Measurements from ENCODE around the gene ZBTB14. TPM values are rescaled to one million over a fixed set of nuclear protein-coding genes. Genes with fewer than 3 reads are reported as not detected.

The ZBTB14 gene, protein sequence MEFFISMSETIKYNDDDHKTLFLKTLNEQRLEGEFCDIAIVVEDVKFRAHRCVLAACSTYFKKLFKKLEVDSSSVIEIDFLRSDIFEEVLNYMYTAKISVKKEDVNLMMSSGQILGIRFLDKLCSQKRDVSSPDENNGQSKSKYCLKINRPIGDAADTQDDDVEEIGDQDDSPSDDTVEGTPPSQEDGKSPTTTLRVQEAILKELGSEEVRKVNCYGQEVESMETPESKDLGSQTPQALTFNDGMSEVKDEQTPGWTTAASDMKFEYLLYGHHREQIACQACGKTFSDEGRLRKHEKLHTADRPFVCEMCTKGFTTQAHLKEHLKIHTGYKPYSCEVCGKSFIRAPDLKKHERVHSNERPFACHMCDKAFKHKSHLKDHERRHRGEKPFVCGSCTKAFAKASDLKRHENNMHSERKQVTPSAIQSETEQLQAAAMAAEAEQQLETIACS
- 7.7 TPM for total RNA-seq

GRCh38 chr18:5295231-5295920, at the start of gene ZBTB14:
Gene ZBTB14, minus strand, starts transcription at chr18:5295726. Its CDS starts 2,480 bp downstream, at chr18:5293246.
- ATAC-seq, result peak; percentile 60
- DNase-seq (ENCODE audit: low spot score), result peak; percentile 81

DNA sequence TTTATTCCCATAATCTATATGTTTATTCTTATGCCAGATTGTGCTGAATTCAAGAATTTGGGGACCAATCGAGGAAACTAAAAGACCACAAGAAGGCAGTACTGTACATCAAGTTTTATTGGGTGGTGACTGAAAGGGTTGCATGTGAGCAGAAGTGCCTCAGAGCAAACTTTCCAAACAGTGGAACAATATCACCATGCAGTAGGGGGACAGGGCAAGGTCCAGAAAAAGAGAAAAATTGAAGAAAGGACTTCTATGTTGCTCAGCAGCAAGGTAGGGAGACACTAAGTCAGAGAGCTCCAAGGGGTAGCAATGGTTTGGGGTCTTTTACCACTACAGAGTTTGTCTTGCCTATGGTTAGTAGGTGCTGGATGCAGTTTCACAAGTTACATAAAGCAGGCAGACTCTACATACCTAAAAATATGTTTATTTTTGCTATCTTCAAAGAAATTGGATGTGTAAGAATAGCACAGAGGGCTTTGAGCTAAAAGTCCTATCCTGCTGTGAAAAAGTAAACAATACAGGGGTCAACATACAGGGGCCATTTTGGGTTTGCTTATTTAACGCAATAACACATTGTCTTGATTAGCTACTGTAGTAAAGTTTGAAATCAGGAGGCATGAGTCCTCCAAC, 43.8 kb upstream of the ZBTB14 start:
- ATAC-seq (no peak), DNase-seq (ENCODE audit: low spot score) (no peak)

- ATAC-seq (no peak), DNase-seq (ENCODE audit: low spot score) (no peak)
These were observed 39.0 kb upstream of the ZBTB14 start for GRCh38 chr18:5334456-5335075.

- DNase-seq (ENCODE audit: low spot score) (no peak), ATAC-seq (no peak)
These were observed 22.7 kb upstream of the ZBTB14 start for GRCh38 chr18:5318061-5318700.

DNA sequence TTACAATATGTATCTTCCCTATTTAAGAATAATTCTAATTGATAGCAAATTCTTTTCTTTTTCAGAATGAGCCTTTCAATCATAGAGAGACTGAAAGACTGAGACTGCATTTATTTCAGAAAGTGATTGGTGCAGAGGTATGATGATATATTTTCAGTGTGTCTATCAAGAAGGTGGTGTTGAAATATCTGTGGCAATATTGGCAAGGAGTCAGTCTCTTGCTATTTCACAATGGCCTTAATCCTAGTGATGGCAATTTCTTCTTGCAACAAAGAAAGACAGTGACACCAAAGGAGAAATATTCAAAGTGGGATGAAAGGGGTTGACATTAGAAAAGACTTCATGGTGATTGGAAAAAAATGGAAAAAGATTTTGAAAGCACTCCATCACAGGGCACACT, 21.7 kb upstream of the ZBTB14 start:
- DNase-seq (ENCODE audit: low spot score) (no peak), ATAC-seq (no peak)

DNA sequence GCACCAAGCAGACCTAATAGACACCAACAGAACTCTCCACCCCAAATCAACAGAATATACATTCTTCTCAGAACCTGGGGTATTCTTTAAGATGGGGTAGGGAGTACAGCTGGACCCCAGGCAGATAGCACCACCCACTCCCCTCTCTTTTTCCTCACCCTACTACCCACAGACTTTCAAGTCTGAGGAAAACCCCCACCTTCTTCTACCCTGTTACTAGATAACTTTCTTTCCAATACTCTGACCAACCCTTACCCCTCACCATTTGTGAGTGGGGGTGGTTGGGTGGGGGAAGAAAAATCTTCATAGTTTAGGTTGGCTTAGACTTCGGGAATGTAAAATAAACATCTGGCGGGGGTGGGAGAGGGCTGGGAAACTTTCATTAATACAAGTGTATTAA, 20.3 kb upstream of the ZBTB14 start:
- DNase-seq (ENCODE audit: low spot score), result no peak
- no peak for ATAC-seq

- no peak for DNase-seq (ENCODE audit: low spot score)
- no peak for ATAC-seq
These were observed 15.9 kb upstream of the ZBTB14 start for GRCh38 chr18:5311301-5311989.

- ATAC-seq (peak; percentile 50), DNase-seq (ENCODE audit: low spot score) (no peak)
These were observed 14.5 kb upstream of the ZBTB14 start for GRCh38 chr18:5309888-5310470.

DNA sequence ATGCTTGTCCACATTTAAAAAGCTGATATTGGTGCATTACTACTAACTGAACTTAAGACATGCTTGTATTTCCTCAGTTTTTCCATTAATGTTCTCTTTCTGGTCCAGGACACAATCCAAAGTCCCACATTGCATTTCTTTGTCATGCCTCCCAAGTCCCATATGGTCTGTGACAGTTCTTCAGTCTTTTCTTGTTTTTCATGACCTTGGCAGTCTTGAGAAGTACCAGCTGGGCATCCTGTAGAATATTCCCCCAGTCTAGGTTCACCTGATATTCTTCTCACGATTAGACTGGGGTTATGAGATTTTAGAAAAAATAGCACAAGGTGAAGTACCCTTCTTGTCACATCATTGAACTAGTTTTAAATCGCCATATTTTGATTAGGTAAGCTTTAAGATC, 10.3 kb upstream of the ZBTB14 start:
- DNase-seq (ENCODE audit: low spot score) (no peak), ATAC-seq (no peak)

- ATAC-seq (no peak), DNase-seq (ENCODE audit: low spot score) (no peak)
These were observed 8.7 kb upstream of the ZBTB14 start for GRCh38 chr18:5304232-5304631.

DNA sequence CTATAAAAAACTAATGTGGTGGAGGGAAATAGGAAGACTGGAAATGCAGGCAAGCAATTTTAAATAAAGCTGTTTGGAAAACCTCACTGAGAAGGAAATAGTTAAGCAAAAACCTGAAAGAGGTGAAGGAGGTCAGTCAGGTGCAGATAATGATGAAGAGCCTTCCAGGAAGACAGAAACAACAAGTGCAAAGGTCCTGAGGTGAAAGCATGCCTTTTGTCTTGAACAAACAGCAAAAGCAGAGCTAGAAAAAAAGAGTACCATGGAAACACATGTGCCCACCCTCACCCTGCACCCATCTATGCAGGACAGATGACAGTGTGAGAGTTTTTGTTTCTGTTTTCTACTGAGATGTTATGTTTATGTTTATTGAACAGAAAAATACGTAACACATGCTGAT, 8.1 kb upstream of the ZBTB14 start:
- DNase-seq (ENCODE audit: low spot score) (no peak), ATAC-seq (no peak)

GRCh38 chr18:5302606-5303005, 7.1 kb upstream of the ZBTB14 start:
- no peak for DNase-seq (ENCODE audit: low spot score)
- no peak for ATAC-seq

DNA sequence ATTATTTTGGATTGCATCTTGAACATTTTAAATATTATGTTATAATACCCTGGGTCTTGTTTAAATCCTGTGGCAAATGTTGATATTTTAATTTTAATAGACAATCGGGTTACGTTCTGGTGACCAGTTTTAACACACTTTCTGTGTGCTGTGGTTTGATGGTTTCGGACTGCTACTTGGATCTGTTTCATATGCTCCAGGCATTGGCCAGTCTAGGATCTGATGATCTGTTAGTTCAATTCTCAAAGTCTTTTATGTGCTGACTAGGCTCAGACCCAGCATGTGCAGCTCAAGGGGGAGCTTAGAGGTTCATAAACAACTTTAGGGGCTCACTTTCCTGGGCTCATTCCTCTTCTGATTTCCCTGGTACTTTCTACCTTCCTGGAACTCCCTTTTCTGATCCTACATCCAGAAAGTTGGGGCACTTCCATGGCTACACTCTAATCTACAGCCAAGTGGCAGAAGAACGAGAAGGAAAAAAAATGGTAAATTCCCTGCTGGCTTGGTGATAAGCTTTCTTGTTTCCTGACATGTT, 5.0 kb upstream of the ZBTB14 start:
- ATAC-seq (no peak), DNase-seq (ENCODE audit: low spot score) (no peak)

GRCh38 chr18:5298156-5298852, 2.8 kb upstream of the ZBTB14 start:
- ATAC-seq (no peak), DNase-seq (ENCODE audit: low spot score) (no peak)

GRCh38 chr18:5297597-5297996, 2.1 kb upstream of the ZBTB14 start:
- ATAC-seq (no peak), DNase-seq (ENCODE audit: low spot score) (no peak)

- DNase-seq (ENCODE audit: low spot score) (peak; percentile 70), ATAC-seq (peak; percentile 30)
These were observed 1.3 kb upstream of the ZBTB14 start for GRCh38 chr18:5296706-5297320.

DNA sequence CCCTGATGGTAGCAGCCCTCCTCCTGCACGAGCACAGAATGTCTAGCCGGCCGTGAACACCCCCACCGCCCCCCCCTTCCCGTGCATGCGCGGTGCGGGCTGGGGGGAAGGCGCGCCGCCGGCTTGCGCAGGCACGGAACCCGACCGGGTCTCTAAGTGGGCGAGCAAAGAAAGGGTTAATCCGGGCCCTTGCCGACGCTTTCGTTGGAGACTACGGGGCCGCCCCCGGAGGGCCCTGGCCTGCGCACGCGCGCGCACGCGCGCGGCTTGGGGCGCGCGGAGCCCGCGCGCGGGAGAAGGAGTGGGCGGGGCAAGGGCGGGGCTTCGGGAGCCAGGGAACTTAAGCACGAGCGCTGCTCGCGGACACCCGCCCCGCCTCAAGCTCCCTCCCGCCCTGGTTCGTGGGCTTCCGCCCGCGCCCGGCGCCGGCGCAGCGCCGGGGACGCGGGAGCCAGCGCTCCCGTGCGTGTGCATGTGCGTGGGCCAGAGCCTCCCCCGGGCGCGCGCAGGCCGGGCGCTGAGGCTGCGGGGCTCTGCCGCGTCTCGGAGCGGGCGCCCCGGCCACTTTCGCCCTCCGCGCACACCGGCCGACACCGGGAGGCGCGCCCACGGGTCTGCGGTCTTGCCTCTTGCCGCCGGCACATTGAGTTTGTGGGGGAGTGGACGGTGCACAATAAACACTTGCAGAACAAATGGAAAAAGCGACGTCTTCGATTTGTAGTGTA, 617 bp upstream of the ZBTB14 start:
- ATAC-seq (peak; percentile 84), DNase-seq (ENCODE audit: low spot score) (peak; percentile 98)
